ENCODE measurements around the gene SHQ1. TPM values are rescaled to one million over a fixed set of nuclear protein-coding genes. Genes with fewer than 3 reads are reported as not detected.
A peak's percentile ranks its signal among the peaks of the same experiment; 100 is the strongest.

The SHQ1 gene
- total and polyA plus RNA-seq, 2 of the 4 experiments (the other 2 are of a cell fraction), result 10.4 to 19.4 TPM

GRCh38 chr3:72847751-72848702 lies at the start of gene SHQ1 (continued):
- TF ChIP-seq CTCF (conservative IDR thresholded peaks at IDR 0.05; ENCODE audit: low read depth, low read length), result no peak
- TF ChIP-seq CHD1 (IDR thresholded peaks at IDR 0.05; ENCODE audit: low read depth, low read length), result no peak
- TF ChIP-seq CEBPB (IDR thresholded peaks at IDR 0.05; ENCODE audit: low read depth, low read length), result 0 out of 2 replicates have a peak, but pooled peaks have one; percentile 9
- TF ChIP-seq MXI1 (IDR thresholded peaks at IDR 0.05; ENCODE audit: borderline replicate concordance, low read depth, low read length), result peak; percentile 100
- no peak for TF ChIP-seq RCOR1 (IDR thresholded peaks at IDR 0.05; ENCODE audit: insufficient replicate concordance, low read length)
